HepG2 (cell line): Measurements from ENCODE around the gene P4HA3. TPM values are rescaled to one million over a fixed set of nuclear protein-coding genes. Genes with fewer than 3 reads are reported as not detected.

ENCODE experiments used
- ATAC-seq: fragments of 200-7000 bp; cut with Tn5 transposase; 3 replicates; pipeline ENCODE4 v1.9.1; 2020; ENCODE audit warnings: mild to moderate bottlenecking, moderate library complexity
- BruUV-seq: library from RNA; stranded (reverse); fragments of 400-500 nt; replicated peaks from 2 replicates; lab custom pipeline; 2021; lab: Mats Ljungman, UMichigan
- CTCF ChIA-PET: fragments of 300-600 bp; formaldehyde crosslinking; extraction: SDS; loops from one replicate; lab custom pipeline; 2021; ENCODE audit warnings: low total read pairs, inconsistent platforms, low intra/inter-chr PET ratio; lab: Yijun Ruan, JAX
- POLR2A ChIA-PET: fragments of 350-600 bp; sonication (Branson Sonifier 250); formaldehyde crosslinking; loops from one replicate; lab custom pipeline; 2020; ENCODE audit warnings: antibody characterized with exemption, inconsistent platforms; lab: Yijun Ruan, JAX
- DNase-seq: peaks from one replicate; pipeline ENCODE4 v3.0.0-alpha.2; 2015; ENCODE audit warnings: low spot score
- FAIRE-seq: peaks from 3 replicates; lab custom pipeline; 2011; peaks lifted over from hg19 to GRCh38; lab: Jason Lieb, UNC
- H2AFZ ChIP-seq: one replicate; pipeline ENCODE4 v1.6.1; 2011; ENCODE audit warnings: low read length, inconsistent platforms
- H3K27ac ChIP-seq: fragments of 300-600 bp; 3 replicates; pipeline ENCODE4 v1.8.0; 2011; ENCODE audit warnings: mixed run types, mild to moderate bottlenecking, mixed read lengths, low read length, inconsistent platforms; ENCODE audit not compliant: insufficient read depth; ENCODE audit errors: extremely low read length
- H3K27me3 ChIP-seq, 2 experiments: fragments of 200-600 bp in 1 of 2; 2 replicates in 1 of 2; 3 replicates in 1 of 2; pipeline versions ENCODE4 v1.6.0 to v1.8.0; 2011; ENCODE audit warnings: low read length in 2 of 2, mild to moderate bottlenecking in 2 of 2, moderate library complexity in 2 of 2, inconsistent platforms in 1 of 2; ENCODE audit not compliant: insufficient read depth in 2 of 2, control insufficient read depth in 1 of 2
- H3K36me3 ChIP-seq, 2 experiments: fragments of 200-600 bp in 1 of 2; replicated peaks in 1 of 2; 2 replicates in 1 of 2; 3 replicates in 1 of 2; pipeline versions ENCODE4 v1.5.1 to v1.8.0; 2011; ENCODE audit warnings: low read length in 2 of 2, inconsistent platforms in 1 of 2; ENCODE audit not compliant: insufficient read depth in 2 of 2, control insufficient read depth in 1 of 2
- H3K4me1 ChIP-seq: 2 replicates; pipeline ENCODE4 v1.5.1; 2012; ENCODE audit warnings: low read length, inconsistent platforms; ENCODE audit not compliant: insufficient read depth
- H3K4me2 ChIP-seq: 2 replicates; pipeline ENCODE4 v1.6.0; 2011; ENCODE audit warnings: low read depth, low read length, inconsistent platforms
- H3K4me3 ChIP-seq, 3 experiments: fragments of 200-600 bp in 1 of 3; sonication (generic), shearing (Covaris generic) in 1 of 3; replicated peaks in 1 of 3; 2 replicates each; pipeline ENCODE4 v1.5.1; 2011 to 2016; ENCODE audit warnings: low read length in 3 of 3, inconsistent platforms in 2 of 3, low read depth in 2 of 3, mild to moderate bottlenecking in 2 of 3, control low read depth in 1 of 3, mixed read lengths in 1 of 3; ENCODE audit not compliant: insufficient read depth in 1 of 3
- H3K79me2 ChIP-seq: one replicate; pipeline ENCODE4 v1.6.1; 2011; ENCODE audit warnings: low read length, inconsistent platforms; ENCODE audit not compliant: insufficient read depth
- H3K9ac ChIP-seq: 2 replicates; pipeline ENCODE4 v1.6.0; 2011; ENCODE audit warnings: mild to moderate bottlenecking, low read depth, low read length, inconsistent platforms; ENCODE audit not compliant: insufficient read depth
- H3K9me3 ChIP-seq: 2 replicates; pipeline ENCODE4 v1.5.1; 2012; ENCODE audit warnings: mild to moderate bottlenecking, low read length
- H4K20me1 ChIP-seq: 2 replicates; pipeline ENCODE4 v1.6.0; 2011; ENCODE audit warnings: inconsistent platforms, mild to moderate bottlenecking, low read length, moderate library complexity; ENCODE audit not compliant: insufficient read depth
- CENPT ChIP-seq: sonication (generic); formaldehyde crosslinking; IDR thresholded peaks from 2 replicates; pipeline ENCODE4 v1.8.0; 2022; ENCODE audit warnings: low read depth, mild to moderate bottlenecking, moderate library complexity, missing genetic modification reagents
- CREM ChIP-seq, 2 experiments: sonication (generic) in 1 of 2; formaldehyde crosslinking in 1 of 2; IDR thresholded peaks; 2 replicates each; pipeline versions ENCODE4 v1.4.0 to v1.6.1; 2016 to 2020; ENCODE audit warnings: antibody characterized with exemption in 1 of 2, mild to moderate bottlenecking in 1 of 2, missing genetic modification reagents in 1 of 2
- HMG20A ChIP-seq: IDR thresholded peaks from 2 replicates; pipeline ENCODE4 v1.6.1; 2016; ENCODE audit warnings: borderline replicate concordance
- IRX3 ChIP-seq: sonication (generic); formaldehyde crosslinking; IDR thresholded peaks from 2 replicates; pipeline ENCODE4 v1.8.1; 2023; ENCODE audit warnings: mild to moderate bottlenecking, low read depth, missing genetic modification reagents, borderline replicate concordance
- RAD51 ChIP-seq: fragments of 450-650 bp; IDR thresholded peaks from 2 replicates; pipeline ENCODE4 v1.6.1; 2016; ENCODE audit warnings: borderline replicate concordance
- SCMH1 ChIP-seq: sonication (generic); formaldehyde crosslinking; IDR thresholded peaks from 2 replicates; pipeline ENCODE4 v1.9.0; 2021; ENCODE audit warnings: missing genetic modification reagents, mild to moderate bottlenecking, borderline replicate concordance
- SMYD3 ChIP-seq: sonication (generic); formaldehyde crosslinking; IDR thresholded peaks from 2 replicates; pipeline ENCODE4 v1.8.1; 2023; ENCODE audit warnings: mild to moderate bottlenecking, missing genetic modification reagents
- ZFYVE20 ChIP-seq: sonication (generic); formaldehyde crosslinking; IDR thresholded peaks from 2 replicates; pipeline ENCODE4 v1.8.0; 2023; ENCODE audit warnings: low read depth, mild to moderate bottlenecking, moderate library complexity, missing genetic modification reagents, borderline replicate concordance
- ZNF644 ChIP-seq: IDR thresholded peaks from 2 replicates; pipeline ENCODE4 v1.6.1; 2016; ENCODE audit warnings: low read depth
- ZNF749 ChIP-seq: sonication (generic); formaldehyde crosslinking; IDR thresholded peaks from 2 replicates; pipeline ENCODE4 v1.8.0; 2022; ENCODE audit warnings: mild to moderate bottlenecking, missing genetic modification reagents, moderate library complexity, borderline replicate concordance
- ZNF850 ChIP-seq: sonication (generic); formaldehyde crosslinking; conservative IDR thresholded peaks from 2 replicates; pipeline ENCODE4 v1.9.0; 2021; ENCODE audit warnings: mild to moderate bottlenecking, missing genetic modification reagents
- WGBS: methylation state at CpG from one replicate; pipeline ENCODE4 v1.1.6; 2017; ENCODE audit warnings: low lambda C conversion rate; 5-methylcytosine and 5-hydroxymethylcytosine counted together
- in situ Hi-C: cut with HindIII; loops from 2 replicates; pipeline ENCODE4 v1.10.0; 2017; ENCODE audit warnings: low pct_unique_long_range_greater_than_20kb; ENCODE audit not compliant: extremely low pct_ligation_motif_present
- intact Hi-C: fragments of 100-400 bp; cut with micrococcal nuclease; formaldehyde crosslinking; loops from one replicate; pipeline ENCODE4 v1.10.0; 2022; ENCODE audit not compliant: unreplicated experiment
- polyA plus RNA-seq, 8 experiments: library from polyadenylated mRNA; depleted of rRNA in 3 of 8; stranded (reverse) in 7 of 8; unstranded in 1 of 8; fragments of >200 nt; fragmentation: Illumina TruSeq in 4 of 8; extraction: Trizol in 4 of 8; gene quantifications; 2 replicates each; pipeline versions ENCODE4 v1.2.1 to v1.2.3, GENCODE V29; 2011 to 2016; ENCODE audit warnings: low read depth in 4 of 8, missing spikeins in 1 of 8, mixed read lengths in 1 of 8; ENCODE audit not compliant: insufficient read depth in 1 of 8
- total RNA-seq, 5 experiments: library from RNA; depleted of rRNA; stranded (reverse); fragments of >200 nt; fragmentation: Illumina TruSeq; extraction: Trizol; gene quantifications; 2 replicates each; pipeline ENCODE4 v1.2.3, GENCODE V29; 2016; ENCODE audit warnings: low read depth in 1 of 5
- TF ChIP-seq, protein P1 (sequence below): sonication (generic); formaldehyde crosslinking; IDR thresholded peaks from 2 replicates; pipeline ENCODE4 v1.4.0; 2020; ENCODE audit warnings: missing genetic modification reagents

Gene P4HA3
- total and polyA plus RNA-seq, 2 of the 13 experiments (the other 11 are each of a cell fraction or from before 2014, with no cell fraction given) = not detected

DNA sequence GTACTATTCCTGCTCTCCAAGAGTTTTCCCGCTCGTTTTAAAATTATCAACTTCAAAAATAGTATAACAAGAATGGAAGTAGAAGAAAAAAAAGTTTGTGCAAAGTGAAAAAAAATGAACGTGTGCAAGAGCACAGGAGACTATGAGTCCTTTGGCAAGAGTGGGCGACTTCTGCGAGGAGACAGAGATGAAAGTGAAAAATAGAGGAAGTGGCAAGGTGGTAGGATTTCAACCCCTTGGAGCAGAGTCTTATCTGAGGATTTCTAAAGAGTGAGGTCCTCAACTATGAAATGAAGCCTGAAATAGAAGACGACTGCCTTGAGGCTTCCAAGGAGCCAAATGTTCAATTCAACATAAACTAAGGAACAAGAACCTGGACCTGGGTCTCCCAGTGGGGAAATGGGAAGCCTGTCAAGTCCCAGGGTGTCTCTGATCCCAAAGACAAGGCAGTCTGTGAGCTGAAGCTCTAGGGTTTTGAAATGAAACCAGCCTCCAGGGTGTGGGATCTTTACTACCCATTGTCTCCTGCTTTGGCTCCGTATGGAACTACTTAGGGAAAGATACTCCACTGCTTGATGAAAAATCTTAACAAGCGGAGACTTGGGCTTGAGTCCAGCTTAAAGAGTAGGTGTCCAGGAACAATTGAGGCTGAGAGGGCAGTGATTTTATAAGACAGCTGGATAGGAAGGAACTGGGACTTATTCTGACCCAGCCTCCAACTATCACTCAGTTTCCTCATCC lies 4.8 kb downstream of the P4HA3 start (continued):
- no peak for TF ChIP-seq CENPT (CRISPR knock-in tag)
- TF ChIP-seq ZNF749 (CRISPR knock-in tag) = no peak
- TF ChIP-seq, all 625 proteins: peak for 0

DNA sequence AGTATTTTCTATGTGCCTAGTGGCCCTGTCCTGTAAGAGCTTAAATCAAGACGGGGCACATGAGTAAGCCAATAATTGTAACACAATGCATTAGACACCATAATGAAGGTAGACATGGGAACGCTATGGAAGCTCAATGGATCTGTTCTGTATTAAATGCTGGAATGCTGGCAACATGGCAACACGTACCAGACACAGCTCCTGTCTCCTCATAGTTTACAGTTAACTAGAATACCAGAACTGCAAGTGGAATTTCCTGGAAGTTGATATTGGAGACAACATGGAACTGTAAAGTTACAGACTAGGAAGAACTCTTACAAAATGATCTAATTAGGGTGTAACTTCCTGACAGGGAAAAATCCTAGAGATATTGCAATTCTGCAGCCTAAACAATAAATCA lies 12.4 kb downstream of the P4HA3 start:
- intact Hi-C loops = no loop called here
- H2AFZ ChIP-seq = no peak overlapping the region
- H4K20me1 ChIP-seq = no peaks in the 10 kb centered on the region
- in situ Hi-C loops = no loop called here
- TF ChIP-seq ZNF644 (no peak), RAD51 (no peak), SMYD3 (CRISPR knock-in tag) (no peak), SCMH1 (CRISPR knock-in tag) (no peak), CREM (IDR thresholded peaks at IDR 0.05) (no peak), CREM (CRISPR knock-in tag; IDR thresholded peaks at IDR 0.05) (no peak), IRX3 (CRISPR knock-in tag) (no peak), ZFYVE20 (CRISPR knock-in tag) (no peak), HMG20A (CRISPR knock-in tag) (no peak), ZNF850 (no peak)
- TF ChIP-seq, protein P1, sequence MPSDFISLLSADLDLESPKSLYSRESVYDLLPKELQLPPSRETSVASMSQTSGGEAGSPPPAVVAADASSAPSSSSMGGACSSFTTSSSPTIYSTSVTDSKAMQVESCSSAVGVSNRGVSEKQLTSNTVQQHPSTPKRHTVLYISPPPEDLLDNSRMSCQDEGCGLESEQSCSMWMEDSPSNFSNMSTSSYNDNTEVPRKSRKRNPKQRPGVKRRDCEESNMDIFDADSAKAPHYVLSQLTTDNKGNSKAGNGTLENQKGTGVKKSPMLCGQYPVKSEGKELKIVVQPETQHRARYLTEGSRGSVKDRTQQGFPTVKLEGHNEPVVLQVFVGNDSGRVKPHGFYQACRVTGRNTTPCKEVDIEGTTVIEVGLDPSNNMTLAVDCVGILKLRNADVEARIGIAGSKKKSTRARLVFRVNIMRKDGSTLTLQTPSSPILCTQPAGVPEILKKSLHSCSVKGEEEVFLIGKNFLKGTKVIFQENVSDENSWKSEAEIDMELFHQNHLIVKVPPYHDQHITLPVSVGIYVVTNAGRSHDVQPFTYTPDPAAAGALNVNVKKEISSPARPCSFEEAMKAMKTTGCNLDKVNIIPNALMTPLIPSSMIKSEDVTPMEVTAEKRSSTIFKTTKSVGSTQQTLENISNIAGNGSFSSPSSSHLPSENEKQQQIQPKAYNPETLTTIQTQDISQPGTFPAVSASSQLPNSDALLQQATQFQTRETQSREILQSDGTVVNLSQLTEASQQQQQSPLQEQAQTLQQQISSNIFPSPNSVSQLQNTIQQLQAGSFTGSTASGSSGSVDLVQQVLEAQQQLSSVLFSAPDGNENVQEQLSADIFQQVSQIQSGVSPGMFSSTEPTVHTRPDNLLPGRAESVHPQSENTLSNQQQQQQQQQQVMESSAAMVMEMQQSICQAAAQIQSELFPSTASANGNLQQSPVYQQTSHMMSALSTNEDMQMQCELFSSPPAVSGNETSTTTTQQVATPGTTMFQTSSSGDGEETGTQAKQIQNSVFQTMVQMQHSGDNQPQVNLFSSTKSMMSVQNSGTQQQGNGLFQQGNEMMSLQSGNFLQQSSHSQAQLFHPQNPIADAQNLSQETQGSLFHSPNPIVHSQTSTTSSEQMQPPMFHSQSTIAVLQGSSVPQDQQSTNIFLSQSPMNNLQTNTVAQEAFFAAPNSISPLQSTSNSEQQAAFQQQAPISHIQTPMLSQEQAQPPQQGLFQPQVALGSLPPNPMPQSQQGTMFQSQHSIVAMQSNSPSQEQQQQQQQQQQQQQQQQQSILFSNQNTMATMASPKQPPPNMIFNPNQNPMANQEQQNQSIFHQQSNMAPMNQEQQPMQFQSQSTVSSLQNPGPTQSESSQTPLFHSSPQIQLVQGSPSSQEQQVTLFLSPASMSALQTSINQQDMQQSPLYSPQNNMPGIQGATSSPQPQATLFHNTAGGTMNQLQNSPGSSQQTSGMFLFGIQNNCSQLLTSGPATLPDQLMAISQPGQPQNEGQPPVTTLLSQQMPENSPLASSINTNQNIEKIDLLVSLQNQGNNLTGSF (CRISPR knock-in tag) = no peak
- no peak overlapping the region for H3K9ac ChIP-seq
- DNase-seq (no peak), FAIRE-seq (no peak), ATAC-seq (no peak)
- ChIA-PET POLR2A (no interaction called here), CTCF (no interaction called here)
- BruUV-seq = no TSS peak
- peaks cover 0 to 4% of the 10 kb centered on the region in 2 experiments; a peak in 2 of 5 replicates for H3K27me3 ChIP-seq
- no peaks in the 10 kb centered on the region for H3K79me2 ChIP-seq
- H3K4me3 ChIP-seq = no peak overlapping the region
- no peaks in the 10 kb centered on the region for H3K4me1 ChIP-seq
- H3K36me3 ChIP-seq = no peaks in the 10 kb centered on the region
- H3K4me2 ChIP-seq = no peak overlapping the region
- H3K27ac ChIP-seq = no peak overlapping the region
- 27% methylated on average over 3 of the region's 3 CpGs for WGBS
- no peaks in the 10 kb centered on the region for H3K9me3 ChIP-seq
